ENCODE measurements around the gene KCNJ5. TPM values are rescaled to one million over a fixed set of nuclear protein-coding genes. Genes with fewer than 3 reads are reported as not detected.
"Not testable (repeated sequence)": the region's sequence is repeated elsewhere in the genome, so short reads cannot be mapped to it uniquely, and the experiment has no call there.

KCNJ5 gene
- total RNA-seq, 1 donor = under 0.01 TPM

DNA sequence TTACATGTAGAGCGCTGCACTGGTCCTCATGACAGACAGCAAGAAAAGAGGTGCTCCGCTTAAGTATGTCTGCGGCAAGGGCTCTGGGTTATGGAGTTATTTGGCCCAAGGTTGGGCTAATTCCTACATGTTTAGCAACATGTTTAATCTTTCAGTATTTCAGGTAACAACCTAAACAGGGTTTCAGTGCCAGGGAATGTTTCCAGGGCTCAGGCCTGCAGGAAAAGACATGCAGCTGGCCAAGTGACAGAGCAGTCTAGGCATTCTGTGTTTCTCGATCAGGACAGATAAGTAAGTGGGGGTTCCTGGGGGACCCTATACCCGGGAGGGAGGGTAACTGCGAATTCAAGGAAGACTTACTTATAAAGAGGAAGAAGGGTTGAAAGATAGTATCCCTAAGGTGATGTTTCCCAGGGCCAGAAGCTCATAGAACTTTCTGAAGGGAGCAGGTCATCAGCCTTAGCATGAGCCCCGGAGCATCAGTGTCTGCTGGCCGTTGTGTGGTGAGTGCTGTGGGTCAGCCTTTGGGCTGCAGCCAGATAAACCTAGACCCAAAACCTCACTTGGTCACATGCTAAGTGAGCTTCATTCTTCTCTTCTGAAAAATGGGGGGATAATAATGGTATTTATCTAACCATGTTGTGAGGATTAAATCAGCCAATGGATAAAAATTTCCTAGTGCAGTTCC, 18.4 kb downstream of the KCNJ5 start:
- Histone ChIP-seq H3K27me3 (ENCODE audit: insufficient read depth, low read length) (peaks cover 19% of the 10 kb centered on the region), H3K4me3 (ENCODE audit: low read length) (no peak overlapping the region), H3K4me1 (ENCODE audit: insufficient read depth, low read length) (peaks cover 40% of the 10 kb centered on the region), H3K9me3 (ENCODE audit: low read depth, low read length) (no peaks in the 10 kb centered on the region)

- H3K4me3 ChIP-seq (ENCODE audit: low read length) = no peak overlapping the region
- H3K9me3 ChIP-seq (ENCODE audit: low read depth, low read length) = no peaks in the 10 kb centered on the region
- peaks cover 19% of the 10 kb centered on the region for H3K27me3 ChIP-seq (ENCODE audit: insufficient read depth, low read length)
- H3K4me1 ChIP-seq (ENCODE audit: insufficient read depth, low read length) = peaks cover 35% of the 10 kb centered on the region
These were observed 19.4 kb downstream of the KCNJ5 start for GRCh38 chr11:128910576-128910975.

GRCh38 chr11:128911239-128911638, 20.1 kb downstream of the KCNJ5 start:
- Histone ChIP-seq H3K4me3 (ENCODE audit: low read length) (no peak overlapping the region), H3K4me1 (ENCODE audit: insufficient read depth, low read length) (peaks cover 32% of the 10 kb centered on the region), H3K27me3 (ENCODE audit: insufficient read depth, low read length) (peaks cover 19% of the 10 kb centered on the region), H3K9me3 (ENCODE audit: low read depth, low read length) (no peaks in the 10 kb centered on the region)

- peaks cover 17% of the 10 kb centered on the region for H3K27me3 ChIP-seq (ENCODE audit: insufficient read depth, low read length)
These were observed 20.5 kb downstream of the KCNJ5 start for GRCh38 chr11:128911701-128912100.

GRCh38 chr11:128913806-128914205, 22.6 kb downstream of the KCNJ5 start:
- Histone ChIP-seq H3K4me1 (ENCODE audit: insufficient read depth, low read length) (peaks cover 6% of the 10 kb centered on the region), H3K9me3 (ENCODE audit: low read depth, low read length) (no peaks in the 10 kb centered on the region), H3K27me3 (ENCODE audit: insufficient read depth, low read length) (peaks cover 7% of the 10 kb centered on the region), H3K4me3 (ENCODE audit: low read length) (no peak overlapping the region)

More at GRCh38 chr11:128911701-128912100, 20.5 kb downstream of the KCNJ5 start:
- Histone ChIP-seq H3K4me3 (ENCODE audit: low read length) (no peak overlapping the region), H3K9me3 (ENCODE audit: low read depth, low read length) (no peaks in the 10 kb centered on the region), H3K4me1 (ENCODE audit: insufficient read depth, low read length) (peaks cover 27% of the 10 kb centered on the region)

- H3K9me3 ChIP-seq (ENCODE audit: low read depth, low read length) = no peaks in the 10 kb centered on the region
- H3K4me3 ChIP-seq (ENCODE audit: low read length) = no peak overlapping the region
- no peaks in the 10 kb centered on the region for H3K4me1 ChIP-seq (ENCODE audit: insufficient read depth, low read length)
- H3K27me3 ChIP-seq (ENCODE audit: insufficient read depth, low read length) = peaks cover 1% of the 10 kb centered on the region
These were observed 23.3 kb downstream of the KCNJ5 start for GRCh38 chr11:128914216-128915148.

DNA sequence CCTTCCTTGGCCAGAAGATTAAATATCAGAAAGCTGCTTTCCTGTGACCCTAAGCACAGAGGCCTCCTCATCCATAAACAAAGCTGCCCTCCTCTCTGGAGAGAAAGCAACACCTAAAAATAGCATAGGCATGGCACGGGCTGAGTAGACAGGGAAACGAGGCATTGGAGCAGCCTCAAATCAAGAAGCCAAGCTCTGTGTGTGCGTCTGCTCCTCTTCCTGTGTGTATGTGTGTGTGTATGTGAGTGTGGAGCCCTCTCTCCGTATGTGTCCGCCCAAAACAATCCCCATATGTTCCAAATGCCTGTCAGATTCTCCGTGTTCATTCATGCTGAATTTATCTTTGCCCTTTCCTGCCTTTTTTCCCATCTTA, 24.0 kb downstream of the KCNJ5 start:
- Histone ChIP-seq H3K27me3 (ENCODE audit: insufficient read depth, low read length) (no peaks in the 10 kb centered on the region), H3K9me3 (ENCODE audit: low read depth, low read length) (no peaks in the 10 kb centered on the region), H3K4me1 (ENCODE audit: insufficient read depth, low read length) (no peaks in the 10 kb centered on the region), H3K4me3 (ENCODE audit: low read length) (no peak overlapping the region)

GRCh38 chr11:128916037-128916572, 24.9 kb downstream of the KCNJ5 start:
- no peak overlapping the region for H3K4me3 ChIP-seq (ENCODE audit: low read length)
- H3K4me1 ChIP-seq (ENCODE audit: insufficient read depth, low read length) = no peaks in the 10 kb centered on the region
- H3K27me3 ChIP-seq (ENCODE audit: insufficient read depth, low read length) = no peaks in the 10 kb centered on the region
- H3K9me3 ChIP-seq (ENCODE audit: low read depth, low read length) = no peaks in the 10 kb centered on the region

DNA sequence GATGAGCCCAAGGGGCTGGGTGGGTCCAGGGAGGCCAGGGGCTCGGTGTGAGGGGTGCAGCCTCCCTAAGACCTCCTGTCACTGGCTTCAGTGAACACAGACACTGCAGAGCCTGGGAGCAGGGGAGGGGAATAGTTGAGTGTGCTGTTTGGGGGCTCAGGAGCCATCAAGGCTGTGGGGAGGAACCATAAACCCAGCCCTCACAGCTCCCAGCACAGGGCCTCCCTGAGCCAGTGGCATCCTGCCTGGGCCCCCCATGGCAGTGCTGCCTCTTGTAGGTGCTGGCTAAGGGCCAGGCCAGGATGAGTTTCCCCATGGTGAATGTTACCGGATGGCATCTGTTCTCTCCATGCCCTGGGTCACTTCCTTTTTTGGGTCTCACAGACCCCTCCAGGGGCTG, 25.5 kb downstream of the KCNJ5 start:
- Histone ChIP-seq H3K27me3 (ENCODE audit: insufficient read depth, low read length) (no peaks in the 10 kb centered on the region), H3K4me3 (ENCODE audit: low read length) (no peak overlapping the region)

DNA sequence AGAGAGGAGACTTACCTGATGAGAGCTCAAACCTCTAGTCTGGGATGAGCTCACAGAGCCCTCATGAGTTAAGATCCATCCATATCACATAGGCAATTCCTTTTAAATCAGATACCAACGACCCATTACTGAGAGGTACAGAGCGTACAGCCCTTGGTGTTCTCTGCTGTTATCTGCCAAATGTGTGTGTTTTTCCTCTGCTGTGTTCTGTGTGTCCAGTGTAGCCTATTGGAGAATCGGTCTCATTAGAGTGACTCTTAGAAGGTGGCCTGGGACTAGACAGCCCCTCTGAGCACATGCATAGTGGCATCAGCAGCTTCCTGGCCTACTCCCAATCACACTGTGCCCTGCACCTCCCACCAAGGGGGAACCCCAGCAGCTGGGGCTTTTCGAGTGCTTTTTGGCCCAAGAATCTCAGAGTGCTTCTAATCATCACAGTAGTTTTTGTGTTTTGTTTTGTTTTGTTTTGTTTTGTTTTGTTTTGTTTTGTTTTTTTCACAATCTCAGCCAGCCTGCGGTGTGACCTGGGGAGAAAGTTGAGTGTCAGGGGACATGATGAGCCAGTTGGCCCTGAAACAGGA, 26.1 kb downstream of the KCNJ5 start:
- no peaks in the 10 kb centered on the region for H3K27me3 ChIP-seq (ENCODE audit: insufficient read depth, low read length)
- no peaks in the 10 kb centered on the region for H3K9me3 ChIP-seq (ENCODE audit: low read depth, low read length)
- no peaks in the 10 kb centered on the region for H3K4me1 ChIP-seq (ENCODE audit: insufficient read depth, low read length)
- H3K4me3 ChIP-seq (ENCODE audit: low read length) = no peak overlapping the region

More for the DNA sequence above, 25.5 kb downstream of the KCNJ5 start:
- no peaks in the 10 kb centered on the region for H3K9me3 ChIP-seq (ENCODE audit: low read depth, low read length)
- no peaks in the 10 kb centered on the region for H3K4me1 ChIP-seq (ENCODE audit: insufficient read depth, low read length)

DNA sequence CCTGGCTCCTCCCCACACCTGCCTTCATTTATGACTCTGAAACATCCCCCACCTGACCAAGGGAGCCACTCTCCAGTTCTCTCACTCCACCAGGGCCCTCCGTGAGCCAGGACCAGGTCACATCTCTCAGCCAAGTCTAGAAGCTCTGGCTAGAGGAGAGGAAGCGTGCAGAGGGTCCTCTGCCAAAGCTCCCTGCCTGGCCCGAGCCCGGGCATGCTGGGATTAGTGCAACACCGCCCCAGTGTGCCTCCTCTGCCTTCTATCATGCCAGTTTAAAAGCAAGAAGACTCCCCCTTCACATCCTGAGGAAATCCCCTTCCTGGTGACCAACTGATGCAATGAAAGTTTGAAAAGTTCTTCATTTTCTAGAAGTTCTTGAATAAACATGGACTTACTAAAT, 28.1 kb downstream of the KCNJ5 start:
- no peaks in the 10 kb centered on the region for H3K4me1 ChIP-seq (ENCODE audit: insufficient read depth, low read length)
- H3K27me3 ChIP-seq (ENCODE audit: insufficient read depth, low read length) = no peaks in the 10 kb centered on the region
- H3K9me3 ChIP-seq (ENCODE audit: low read depth, low read length) = no peaks in the 10 kb centered on the region
- no peak overlapping the region for H3K4me3 ChIP-seq (ENCODE audit: low read length)

GRCh38 chr11:128919635-128920034, 28.5 kb downstream of the KCNJ5 start:
- not testable (repeated sequence) for H3K4me3 ChIP-seq (ENCODE audit: low read length); H3K27me3 ChIP-seq (ENCODE audit: insufficient read depth, low read length); H3K4me1 ChIP-seq (ENCODE audit: insufficient read depth, low read length); H3K9me3 ChIP-seq (ENCODE audit: low read depth, low read length)

- H3K9me3 ChIP-seq (ENCODE audit: low read depth, low read length) = no peaks in the 10 kb centered on the region
- no peak overlapping the region for H3K4me3 ChIP-seq (ENCODE audit: low read length)
These were observed 29.5 kb downstream of the KCNJ5 start for GRCh38 chr11:128920666-128921065.

DNA sequence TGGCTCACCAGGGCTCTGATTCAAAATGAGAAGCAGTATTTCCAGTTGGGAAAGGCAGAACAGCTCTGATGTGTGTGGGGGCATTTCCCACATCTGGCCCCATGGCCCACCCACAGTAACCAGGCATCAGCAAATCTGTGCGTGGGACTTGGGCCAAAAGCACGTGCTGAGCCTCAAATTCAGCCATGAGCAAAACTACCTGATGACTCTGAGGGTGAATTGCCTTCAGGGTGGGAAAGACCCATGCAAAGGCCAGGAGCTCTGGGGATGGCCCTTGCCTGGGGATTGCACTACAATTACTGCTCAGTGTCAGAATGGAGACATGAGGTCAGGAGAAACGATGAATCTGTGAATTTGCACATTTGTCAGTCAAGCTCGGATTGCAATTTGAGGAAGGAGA, 30.6 kb downstream of the KCNJ5 start:
- Histone ChIP-seq H3K27me3 (ENCODE audit: insufficient read depth, low read length) (no peaks in the 10 kb centered on the region), H3K4me1 (ENCODE audit: insufficient read depth, low read length) (no peaks in the 10 kb centered on the region), H3K4me3 (ENCODE audit: low read length) (no peak overlapping the region), H3K9me3 (ENCODE audit: low read depth, low read length) (no peaks in the 10 kb centered on the region)

More at GRCh38 chr11:128920666-128921065, 29.5 kb downstream of the KCNJ5 start:
- Histone ChIP-seq H3K27me3 (ENCODE audit: insufficient read depth, low read length) (no peaks in the 10 kb centered on the region), H3K4me1 (ENCODE audit: insufficient read depth, low read length) (no peaks in the 10 kb centered on the region)

DNA sequence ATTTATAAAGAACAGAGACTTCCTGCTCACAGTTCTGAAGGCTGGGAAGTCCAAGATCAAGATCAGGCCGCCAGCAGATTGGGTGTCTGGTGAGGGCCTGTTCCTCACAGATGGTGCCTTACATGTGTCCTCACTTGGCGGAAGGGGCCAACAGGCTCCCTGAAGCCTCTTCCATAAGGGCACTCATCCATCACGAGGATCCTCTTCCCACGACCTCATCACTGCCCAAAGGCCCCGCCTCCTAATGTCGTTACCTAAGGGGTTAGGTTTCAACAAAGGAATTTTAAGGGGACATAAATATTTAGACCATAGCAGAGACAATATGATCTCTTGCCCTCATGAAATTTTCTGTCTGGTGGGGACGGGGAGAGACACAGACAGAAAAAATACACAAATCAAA, 32.9 kb downstream of the KCNJ5 start:
- no peaks in the 10 kb centered on the region for H3K9me3 ChIP-seq (ENCODE audit: low read depth, low read length)
- H3K4me3 ChIP-seq (ENCODE audit: low read length) = no peak overlapping the region
- H3K27me3 ChIP-seq (ENCODE audit: insufficient read depth, low read length) = no peaks in the 10 kb centered on the region
- H3K4me1 ChIP-seq (ENCODE audit: insufficient read depth, low read length) = peaks cover 9% of the 10 kb centered on the region

Measured in mononuclear cell (primary cell).